Activated CD8-positive, alpha-beta memory T cell treated with anti-CD3 and anti-CD28 coated beads, Interleukin-2, amount 50 U/mL, for 24 hours (primary cell): ENCODE data around the gene ATP5F1D.
"Not testable (repeated sequence)": the region's sequence is repeated elsewhere in the genome, so short reads cannot be mapped to it uniquely, and the experiment has no call there.

Experiments
- DNase-seq: peaks from one replicate; pipeline ENCODE4 v3.0.0-alpha.2; 2020; ENCODE audit errors: extremely low read depth

ATP5F1D gene

DNA sequence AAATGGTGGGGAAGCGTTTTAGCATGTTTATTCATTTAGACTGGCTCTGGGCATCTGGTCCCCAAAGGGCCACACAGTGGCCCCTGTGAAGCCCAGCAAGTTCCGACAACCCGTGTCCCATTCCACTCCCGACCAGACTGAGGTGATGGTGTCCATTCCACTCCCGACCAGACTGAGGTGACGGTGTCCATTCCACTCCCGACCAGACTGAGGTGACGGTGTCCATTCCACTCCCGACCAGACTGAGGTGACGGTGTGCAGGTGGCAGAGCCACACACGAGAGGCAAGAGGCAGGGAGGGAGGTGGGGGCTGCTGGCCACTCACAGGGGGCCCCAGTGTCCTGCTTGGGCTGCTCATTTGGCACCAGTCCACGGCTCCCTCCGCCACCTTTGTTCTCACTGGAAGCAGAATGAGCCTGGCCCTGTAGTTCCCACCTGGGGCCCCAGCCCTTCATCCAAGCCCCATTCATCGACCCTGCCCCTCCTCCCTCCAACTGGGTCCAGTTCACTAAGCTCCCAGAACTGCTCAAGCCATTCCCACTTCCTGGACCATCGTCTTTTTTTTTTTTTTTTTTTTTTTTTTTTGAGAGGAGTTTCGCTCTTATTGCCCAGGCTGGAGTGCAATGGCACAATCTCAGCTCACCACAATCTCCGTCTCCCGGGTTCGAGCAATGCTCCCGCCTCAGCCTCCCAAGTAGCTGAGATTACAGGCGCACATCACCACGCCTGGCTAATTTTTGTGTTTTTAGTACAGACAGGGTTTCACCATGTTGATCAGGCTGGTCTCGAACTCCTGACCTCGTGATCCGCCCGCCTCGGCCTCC is 4.9 kb downstream of the ATP5F1D start:
- not testable (repeated sequence) for DNase-seq

- DNase-seq: no peak
Measured at GRCh38 chr19:1247748-1248138, 6.2 kb downstream of the ATP5F1D start.

GRCh38 chr19:1248139-1248785 is 6.7 kb downstream of the ATP5F1D start, which contains the start of gene MIDN:
MIDN (plus strand) TSS chr19:1248583; CDS start chr19:1250297, 1,714 bp downstream.
- DNase-seq: no peak

DNA sequence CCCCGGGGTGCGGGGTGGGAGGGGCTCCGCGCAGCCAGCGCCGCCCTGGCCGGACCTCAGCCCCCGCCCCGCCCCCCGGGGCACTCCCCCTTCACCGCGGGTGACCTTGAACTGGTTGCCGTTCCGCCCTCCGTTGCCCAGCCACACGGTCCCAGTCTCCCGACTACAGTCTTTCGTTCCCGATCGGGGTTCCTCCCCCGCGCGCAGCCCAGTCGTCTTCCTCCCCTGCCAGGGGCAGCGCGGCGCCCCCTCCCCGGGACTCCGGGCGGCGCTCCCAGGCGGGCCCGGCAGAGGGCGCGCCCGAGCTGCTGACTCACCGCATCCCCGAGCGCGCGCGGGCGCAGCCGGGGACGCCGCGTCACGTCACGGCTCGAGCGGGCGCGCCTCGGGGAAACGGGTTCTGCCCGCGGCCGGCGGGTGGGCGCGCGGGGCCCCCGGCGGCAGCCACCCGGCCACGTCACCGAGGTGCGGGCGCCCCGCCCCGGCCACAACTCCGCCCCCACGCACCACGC is 7.3 kb downstream of the ATP5F1D start:
- DNase-seq: no peak

GRCh38 chr19:1249298-1249989 is 7.9 kb downstream of the ATP5F1D start:
- DNase-seq: peak; percentile 73

DNA sequence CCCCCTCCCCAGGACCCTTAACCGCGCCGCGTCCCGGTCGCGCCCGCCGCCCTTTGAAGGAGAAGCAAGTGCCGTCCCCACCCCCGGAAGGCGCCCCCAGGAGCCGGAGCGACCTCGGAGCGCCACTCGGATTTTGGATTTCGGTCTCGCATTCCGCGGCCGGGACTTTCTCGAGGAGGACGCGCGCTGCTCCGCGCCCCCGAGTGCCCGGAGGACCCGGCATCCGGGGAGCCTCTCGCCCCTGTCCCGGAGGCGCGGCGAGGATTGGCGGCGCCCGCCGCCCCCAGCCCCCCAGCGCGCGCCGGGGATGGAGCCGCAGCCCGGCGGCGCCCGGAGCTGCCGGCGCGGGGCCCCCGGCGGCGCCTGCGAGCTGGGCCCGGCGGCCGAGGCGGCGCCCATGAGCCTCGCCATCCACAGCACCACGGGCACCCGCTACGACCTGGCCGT is 8.5 kb downstream of the ATP5F1D start:
- DNase-seq: no peak

DNA sequence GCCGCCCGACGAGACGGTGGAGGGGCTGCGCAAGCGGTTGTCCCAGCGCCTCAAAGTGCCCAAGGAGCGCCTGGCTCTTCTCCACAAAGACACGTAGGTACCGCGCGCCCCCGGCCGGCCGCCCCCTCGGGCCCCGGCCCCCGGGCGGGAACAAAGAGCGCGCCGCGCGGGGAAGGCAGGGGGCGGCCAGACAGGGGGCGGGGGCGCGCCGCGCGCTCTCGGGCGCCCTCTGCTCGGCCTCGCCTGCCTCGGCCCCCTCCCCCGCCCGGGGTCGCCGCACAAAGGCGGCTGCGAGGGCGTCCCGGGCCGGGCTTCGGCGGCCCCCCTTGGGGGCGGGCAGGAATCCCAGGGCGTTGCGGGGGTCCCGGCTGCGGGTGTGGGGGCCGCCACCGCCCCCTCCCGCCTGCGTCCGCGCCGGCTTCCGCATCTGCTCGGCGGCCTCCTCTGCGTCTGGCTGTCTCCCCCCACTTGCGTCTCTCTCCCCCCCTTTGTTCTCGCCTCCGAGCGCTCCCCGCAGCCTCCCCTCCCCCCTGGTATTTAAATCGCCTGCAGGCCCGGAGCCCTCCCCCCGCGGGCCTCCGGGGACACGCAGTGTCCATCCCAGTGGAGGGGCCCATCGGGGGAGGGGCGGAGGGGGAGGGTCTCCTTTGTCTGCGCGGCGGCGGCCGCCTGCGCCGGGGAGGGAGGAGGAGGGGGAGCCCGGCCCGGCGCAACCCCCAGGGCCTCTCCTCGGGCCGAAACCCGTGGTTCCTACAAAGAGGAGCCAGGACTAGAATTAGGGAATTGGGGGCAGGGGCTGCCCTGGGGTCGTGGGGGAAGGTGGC is 9.1 kb downstream of the ATP5F1D start:
- no peak for DNase-seq

GRCh38 chr19:1251330-1252220 is 10.0 kb downstream of the ATP5F1D start:
- no peak for DNase-seq

DNA sequence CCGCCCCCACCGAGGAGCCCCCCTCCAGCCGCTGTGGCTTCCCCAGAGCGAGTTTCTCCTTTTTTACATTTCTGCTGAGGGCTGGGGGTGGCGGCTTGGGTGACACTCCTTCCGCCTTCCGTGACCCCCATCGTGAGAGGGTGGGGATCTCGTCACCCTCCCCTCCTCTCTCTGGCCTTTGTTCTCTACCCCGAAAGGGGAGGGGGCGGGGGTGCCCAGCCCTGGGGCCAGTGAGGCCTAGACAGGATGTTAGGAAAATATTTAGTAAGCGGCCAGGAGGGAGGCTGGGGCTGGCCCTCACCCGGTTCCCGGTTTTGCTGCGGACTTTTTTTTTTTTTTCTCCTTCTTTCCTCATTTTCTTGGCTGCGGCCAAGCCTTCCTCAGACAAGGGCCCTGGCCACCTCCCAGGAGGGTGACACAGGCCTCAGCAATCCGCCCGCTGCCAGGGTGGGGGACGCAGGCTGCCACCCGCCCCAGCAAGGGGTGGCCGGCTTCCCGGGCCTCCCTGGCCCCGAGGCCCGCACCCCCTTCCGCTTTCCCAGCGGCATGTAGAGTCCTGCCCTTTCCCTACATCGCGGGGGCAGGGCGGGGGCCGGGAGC is 10.8 kb downstream of the ATP5F1D start:
- DNase-seq: no peak

- DNase-seq: no peak
Measured at GRCh38 chr19:1252821-1253513, 11.4 kb downstream of the ATP5F1D start.

DNA sequence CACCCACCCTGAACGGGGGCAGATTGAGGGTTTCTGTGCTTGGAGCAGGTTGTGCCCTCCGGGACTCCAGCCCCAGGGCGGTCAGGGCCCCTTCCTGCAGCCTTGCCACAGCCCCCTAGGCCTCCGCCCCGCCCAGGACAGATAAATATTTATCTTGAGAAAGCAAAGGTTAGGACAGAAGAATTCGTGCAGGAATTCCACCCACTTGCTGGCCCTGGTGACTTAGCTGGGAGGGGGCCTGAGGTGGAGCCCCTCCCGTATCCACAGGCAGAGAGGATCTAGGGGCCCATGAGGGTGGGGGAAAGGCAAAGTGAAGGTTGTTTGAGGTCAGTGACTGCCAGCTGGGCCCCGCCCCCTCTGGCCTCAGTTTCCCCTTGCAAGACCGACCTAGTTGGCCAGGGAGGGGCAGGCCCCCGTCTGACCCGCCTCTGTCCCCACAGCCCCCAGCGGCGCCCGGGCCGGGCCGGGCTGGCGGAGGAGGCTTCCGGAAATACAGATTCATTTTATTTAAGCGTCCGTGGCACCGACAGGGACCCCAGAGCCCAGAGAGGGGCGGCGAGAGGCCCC is 12.0 kb downstream of the ATP5F1D start:
- no peak for DNase-seq

- DNase-seq: no peak
Measured at GRCh38 chr19:1254081-1254527, 12.6 kb downstream of the ATP5F1D start.

DNA sequence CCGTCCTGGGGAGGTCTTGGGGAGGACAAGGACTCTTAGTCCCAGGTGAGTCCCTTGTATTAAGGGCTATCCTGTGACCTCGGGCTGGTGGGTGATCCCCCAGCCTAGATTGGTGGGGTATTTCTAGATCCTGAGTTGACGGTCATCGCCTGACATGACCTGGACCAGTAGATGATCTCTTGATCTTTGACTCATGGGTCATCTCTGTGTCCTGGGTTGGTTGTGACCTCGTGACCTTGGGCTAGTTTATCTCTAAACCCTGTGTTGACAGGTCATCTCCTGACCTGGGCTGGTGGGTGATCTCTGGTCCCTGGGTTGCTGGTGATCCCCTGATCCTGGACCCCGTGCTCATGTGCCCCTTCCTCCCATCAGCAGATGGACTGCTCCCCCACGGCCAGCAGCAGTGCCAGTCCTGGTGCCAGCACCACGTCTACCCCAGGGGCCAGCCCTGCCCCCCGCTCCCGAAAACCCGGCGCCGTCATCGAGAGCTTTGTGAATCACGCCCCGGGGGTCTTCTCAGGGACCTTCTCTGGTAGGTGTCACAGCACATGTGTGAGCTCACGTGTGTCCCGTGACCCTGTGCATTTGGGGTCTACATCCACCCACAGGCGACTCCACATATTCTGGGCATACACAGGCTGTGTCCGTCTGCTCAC is 13.1 kb downstream of the ATP5F1D start:
- no peak for DNase-seq

DNA sequence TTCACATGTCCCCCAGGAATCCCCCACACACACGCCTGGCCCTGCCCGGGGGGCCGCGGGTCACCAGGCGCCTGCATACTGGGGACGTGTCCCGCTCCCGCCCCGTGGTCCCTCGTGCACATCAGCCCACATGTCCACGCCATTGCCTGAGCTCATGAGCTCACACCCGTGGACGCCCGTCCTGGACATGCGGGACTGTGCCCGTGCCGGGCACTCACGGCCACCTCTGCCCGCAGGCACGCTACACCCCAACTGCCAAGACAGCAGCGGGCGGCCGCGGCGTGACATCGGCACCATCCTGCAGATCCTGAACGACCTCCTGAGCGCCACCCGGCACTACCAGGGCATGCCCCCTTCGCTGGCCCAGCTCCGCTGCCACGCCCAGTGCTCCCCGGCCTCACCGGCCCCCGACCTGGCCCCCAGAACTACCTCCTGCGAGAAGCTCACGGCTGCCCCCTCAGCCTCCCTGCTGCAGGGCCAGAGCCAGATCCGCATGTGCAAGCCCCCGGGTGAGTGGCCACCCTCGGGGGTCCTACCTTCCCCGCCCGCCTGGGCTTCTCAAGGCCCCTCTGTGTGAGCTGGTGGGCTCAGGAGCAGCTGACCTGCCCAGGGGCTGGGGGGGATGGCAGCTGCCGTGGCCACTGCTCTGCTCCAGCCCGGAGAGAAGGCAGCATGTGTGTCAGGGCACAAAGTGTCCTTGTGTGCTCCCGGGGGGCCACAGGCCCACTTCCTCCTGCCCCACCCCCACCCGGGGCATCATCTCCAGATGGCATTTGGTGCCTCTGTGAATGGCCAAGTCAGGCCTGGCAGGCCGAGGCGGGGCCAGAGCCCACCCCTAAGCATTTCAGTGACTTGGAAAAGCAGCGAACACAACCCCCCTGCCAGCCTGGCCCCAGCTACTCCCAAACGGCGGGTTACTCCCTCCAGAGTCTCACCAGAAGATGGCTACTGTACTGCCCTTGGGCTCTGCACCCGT is 13.9 kb downstream of the ATP5F1D start:
- no peak for DNase-seq

DNA sequence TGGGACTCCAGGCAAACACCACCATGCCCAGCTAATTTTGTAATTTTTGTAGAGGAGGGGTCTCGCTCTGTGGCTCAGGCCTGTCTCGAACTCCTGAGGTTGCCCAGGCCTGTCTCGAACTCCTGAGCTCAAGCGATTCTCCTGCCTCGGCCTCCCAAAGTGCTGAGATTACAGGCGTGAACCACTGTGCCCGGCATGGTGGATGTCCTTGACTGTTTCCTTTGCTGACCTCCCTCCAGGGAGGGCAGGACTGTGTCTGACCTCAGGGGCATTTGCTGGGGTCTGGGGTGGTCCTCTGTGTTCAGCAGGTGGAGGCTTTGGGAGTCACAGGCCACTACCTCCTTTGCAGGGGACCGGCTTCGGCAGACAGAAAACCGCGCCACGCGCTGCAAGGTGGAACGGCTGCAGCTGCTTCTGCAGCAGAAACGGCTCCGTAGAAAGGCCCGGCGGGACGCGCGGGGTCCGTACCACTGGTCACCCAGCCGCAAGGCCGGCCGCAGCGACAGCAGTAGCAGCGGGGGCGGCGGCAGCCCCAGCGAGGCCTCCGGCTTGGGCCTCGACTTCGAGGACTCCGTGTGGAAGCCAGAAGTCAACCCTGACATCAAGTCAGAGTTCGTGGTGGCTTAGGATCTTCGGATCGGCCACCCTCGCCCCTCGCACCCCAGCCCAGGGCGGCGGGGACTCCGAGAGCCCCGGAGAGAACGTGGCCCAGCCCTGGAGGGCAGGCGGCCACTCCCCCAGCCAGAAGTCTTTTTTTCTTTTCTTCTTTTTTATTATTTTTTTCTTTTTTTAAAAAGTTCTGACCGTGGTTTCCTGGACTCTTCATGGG is 15.3 kb downstream of the ATP5F1D start:
- DNase-seq: no peak

DNA sequence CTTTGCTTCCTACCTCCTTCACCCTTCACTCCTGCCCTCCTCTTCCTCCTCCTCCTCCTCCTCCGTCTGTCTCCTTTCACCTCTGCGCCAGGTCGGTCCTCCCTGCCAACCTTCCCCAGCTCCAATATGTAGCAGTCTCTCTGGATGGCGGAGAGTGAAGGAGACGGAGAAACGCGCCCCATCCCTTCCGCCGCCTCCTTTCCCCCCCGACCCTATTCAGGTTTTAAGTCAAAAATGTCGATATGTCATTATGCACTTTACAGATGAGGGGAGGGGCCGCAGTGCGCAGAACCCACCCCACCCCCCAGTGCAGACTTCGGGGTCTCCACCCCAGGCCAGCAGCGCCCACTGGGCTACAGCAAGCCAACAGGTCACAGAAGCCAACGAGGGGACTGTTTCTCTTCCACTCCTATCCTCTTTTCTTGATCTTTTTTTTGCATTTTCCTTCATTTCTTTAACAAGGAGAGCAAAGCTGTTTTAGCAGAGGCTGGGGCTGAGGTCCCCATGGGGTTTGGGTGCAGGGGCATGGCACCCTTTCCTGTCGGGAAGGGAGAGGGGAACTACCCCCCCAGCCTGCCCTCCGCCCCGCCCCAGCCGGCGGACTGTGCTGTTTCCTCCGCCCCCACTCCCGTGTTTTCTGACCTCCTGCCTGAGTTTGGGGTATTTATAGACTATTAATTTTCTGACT is 16.1 kb downstream of the ATP5F1D start:
- no peak for DNase-seq
